SU-DHL-6 (cell line): ENCODE measurements around the gene PRTG.

Experiments
- H2AFZ ChIP-seq: fragments of 200-600 bp; sonication (generic); 2 replicates; pipeline ENCODE4 v1.6.1; 2014; ENCODE audit warnings: low read depth, mild to moderate bottlenecking, moderate library complexity, mixed read lengths, antibody characterized with exemption, low read length; ENCODE audit not compliant: severe bottlenecking
- H3F3A ChIP-seq: fragments of 200-600 bp; shearing (Covaris generic); 2 replicates; pipeline ENCODE4 v1.6.0; 2016; ENCODE audit warnings: antibody characterized with exemption, mild to moderate bottlenecking; ENCODE audit not compliant: insufficient read depth
- H3K27ac ChIP-seq: fragments of 200-600 bp; sonication (generic); 2 replicates; pipeline ENCODE4 v1.5.1; 2016; ENCODE audit warnings: low read depth, mild to moderate bottlenecking, low read length, moderate library complexity, mixed read lengths
- H3K27me3 ChIP-seq: fragments of 200-600 bp; sonication (generic), shearing (Covaris generic); 2 replicates; pipeline ENCODE4 v1.6.0; 2014; ENCODE audit warnings: mild to moderate bottlenecking, low read length
- H3K36me3 ChIP-seq: fragments of 200-600 bp; sonication (generic); 2 replicates; pipeline ENCODE4 v1.6.1; 2014; ENCODE audit warnings: mild to moderate bottlenecking, low read length, mixed read lengths
- H3K4me2 ChIP-seq: fragments of 300-600, 200-600 bp; shearing (Covaris generic), sonication (generic); 2 replicates; pipeline ENCODE4 v1.6.0; 2014; ENCODE audit warnings: low read length, low read depth, mild to moderate bottlenecking; ENCODE audit not compliant: poor library complexity, severe bottlenecking
- H3K4me3 ChIP-seq: fragments of 200-600 bp; sonication (generic); 2 replicates; pipeline ENCODE4 v1.5.1; 2014; ENCODE audit warnings: antibody characterized with exemption, low read length, mild to moderate bottlenecking, mixed read lengths; ENCODE audit not compliant: insufficient read depth, poor library complexity, severe bottlenecking
- H3K79me2 ChIP-seq: fragments of 200-600 bp; sonication (generic); 2 replicates; pipeline ENCODE4 v1.6.1; 2014; ENCODE audit warnings: mild to moderate bottlenecking, low read length, moderate library complexity; ENCODE audit not compliant: insufficient read depth
- H3K9ac ChIP-seq: fragments of 200-600 bp; sonication (generic); 2 replicates; pipeline ENCODE4 v1.7.0; 2014; ENCODE audit warnings: mild to moderate bottlenecking, low read length
- H3K9me2 ChIP-seq: fragments of 200-600 bp; sonication (generic); replicated peaks from 2 replicates; pipeline ENCODE4 v1.6.1; 2014; ENCODE audit warnings: low read length; ENCODE audit not compliant: insufficient read depth
- H3K9me3 ChIP-seq: fragments of 200-600 bp; sonication (generic); 2 replicates; pipeline ENCODE4 v1.6.1; 2014; ENCODE audit warnings: low read length, mixed read lengths; ENCODE audit not compliant: insufficient read depth
- H4K20me1 ChIP-seq: fragments of 200-600 bp; sonication (generic); 2 replicates; pipeline ENCODE4 v1.6.1; 2014; ENCODE audit warnings: low read depth, mild to moderate bottlenecking, antibody characterized with exemption, low read length, moderate library complexity, mixed read lengths
- CTCF ChIP-seq: fragments of 200-600 bp; sonication (generic); IDR thresholded peaks from one replicate; pipeline ENCODE4 v1.5.1; 2017; ENCODE audit warnings: antibody characterized with exemption, mild to moderate bottlenecking, low read length, moderate library complexity; ENCODE audit not compliant: insufficient read depth, poor library complexity, severe bottlenecking
- EZH2phosphoT487 ChIP-seq: fragments of 200-600 bp; sonication (generic), shearing (Covaris generic); conservative IDR thresholded peaks from 2 replicates; pipeline ENCODE4 v1.6.1; 2018; ENCODE audit warnings: mild to moderate bottlenecking, antibody characterized with exemption, low read length, moderate library complexity, mixed read lengths

The PRTG gene

GRCh38 chr15:55574096-55574495 is 168.9 kb downstream of the PRTG start:
- H3K27me3 ChIP-seq = no peaks in the 10 kb centered on the region
- H3K4me3 ChIP-seq = no peak overlapping the region
- no peaks in the 10 kb centered on the region for H3K9me3 ChIP-seq
- H3K4me2 ChIP-seq = no peak overlapping the region
- no peak overlapping the region for H3K27ac ChIP-seq
- H3K9me2 ChIP-seq = no peaks in the 10 kb centered on the region
- no peaks in the 10 kb centered on the region for H4K20me1 ChIP-seq
- no peak overlapping the region for H3K9ac ChIP-seq
- H2AFZ ChIP-seq = no peak overlapping the region
- no peak for TF ChIP-seq CTCF
- no peak for TF ChIP-seq EZH2phosphoT487
- no peaks in the 10 kb centered on the region for H3F3A ChIP-seq
- no peaks in the 10 kb centered on the region for H3K79me2 ChIP-seq
- H3K36me3 ChIP-seq = no peaks in the 10 kb centered on the region

GRCh38 chr15:55573224-55573623 is 169.7 kb downstream of the PRTG start:
- H3K27ac ChIP-seq = no peak overlapping the region
- TF ChIP-seq CTCF (no peak), EZH2phosphoT487 (no peak)
- no peak overlapping the region for H3K4me3 ChIP-seq

GRCh38 chr15:55564347-55565145 is 178.4 kb downstream of the PRTG start:
- no peaks in the 10 kb centered on the region for H3F3A ChIP-seq
- no peak overlapping the region for H3K4me3 ChIP-seq
- no peaks in the 10 kb centered on the region for H3K36me3 ChIP-seq
- H4K20me1 ChIP-seq = no peaks in the 10 kb centered on the region
- H3K9me3 ChIP-seq = no peaks in the 10 kb centered on the region
- no peaks in the 10 kb centered on the region for H3K27me3 ChIP-seq
- H3K9ac ChIP-seq = no peak overlapping the region
- H3K4me2 ChIP-seq = no peak overlapping the region
- TF ChIP-seq CTCF (no peak), EZH2phosphoT487 (no peak)
- no peak overlapping the region for H2AFZ ChIP-seq
- H3K9me2 ChIP-seq = no peaks in the 10 kb centered on the region
- no peaks in the 10 kb centered on the region for H3K79me2 ChIP-seq
- H3K27ac ChIP-seq = no peak overlapping the region

More at GRCh38 chr15:55573224-55573623, 169.7 kb downstream of the PRTG start:
- H3F3A ChIP-seq = no peaks in the 10 kb centered on the region
- H3K9me2 ChIP-seq = no peaks in the 10 kb centered on the region
- no peaks in the 10 kb centered on the region for H4K20me1 ChIP-seq
- H3K9ac ChIP-seq = no peak overlapping the region
- H3K79me2 ChIP-seq = no peaks in the 10 kb centered on the region
- no peak overlapping the region for H2AFZ ChIP-seq
- no peaks in the 10 kb centered on the region for H3K27me3 ChIP-seq
- no peaks in the 10 kb centered on the region for H3K9me3 ChIP-seq
- H3K36me3 ChIP-seq = no peaks in the 10 kb centered on the region
- no peak overlapping the region for H3K4me2 ChIP-seq
